Measurements from ENCODE around the gene RAB11FIP4. TPM values are rescaled to one million over a fixed set of nuclear protein-coding genes. Genes with fewer than 3 reads are reported as not detected.

The RAB11FIP4 gene
- total RNA-seq, 4 donors from 2014 or later: 9.9 to 23.6 (median 16.1) TPM

GRCh38 chr17:31475378-31476162, 84.1 kb downstream of the RAB11FIP4 start:
- intact Hi-C loops (cut with DNase I): no loop called here
- no peaks in the 10 kb centered on the region for H3K4me1 ChIP-seq
- H3K9me3 ChIP-seq: no peaks in the 10 kb centered on the region

GRCh38 chr17:31476525-31477416, 85.3 kb downstream of the RAB11FIP4 start:
- Histone ChIP-seq H3K9me3 (no peaks in the 10 kb centered on the region), H3K27ac (no peak overlapping the region), H3K4me3 (no peak overlapping the region), H3K27me3 (peaks cover 0 to 22% (median 0%) of the 10 kb centered on the region in 4 donors), H3K4me1 (no peaks in the 10 kb centered on the region), H3K36me3 (no peaks in the 10 kb centered on the region)
- intact Hi-C loops (cut with DNase I): no loop called here
- no peak for DNase-seq
- no peak for TF ChIP-seq CTCF (IDR thresholded peaks at IDR 0.05)
- no peak for TF ChIP-seq POLR2A (IDR thresholded peaks at IDR 0.05)
- 68 to 100% methylated on average over 1 to 3 of the region's 16 CpGs for WGBS, 2 donors

More at GRCh38 chr17:31475378-31476162, 84.1 kb downstream of the RAB11FIP4 start:
- whole genome bisulfite sequencing, 2 donors: 62 to 73% methylated on average over 16 of the region's 16 CpGs
- TF ChIP-seq CTCF (IDR thresholded peaks at IDR 0.05) (no peak), POLR2A (IDR thresholded peaks at IDR 0.05) (no peak)
- Histone ChIP-seq H3K36me3 (no peaks in the 10 kb centered on the region), H3K27me3 (peaks cover 0 to 18% (median 0%) of the 10 kb centered on the region in 4 donors), H3K4me3 (no peak overlapping the region), H3K27ac (no peak overlapping the region)
- no peak for DNase-seq

- Histone ChIP-seq H3K36me3 (no peaks in the 10 kb centered on the region), H3K27me3 (peaks cover 0 to 22% (median 0%) of the 10 kb centered on the region in 4 donors), H3K4me1 (no peaks in the 10 kb centered on the region), H3K4me3 (no peak overlapping the region), H3K27ac (no peak overlapping the region), H3K9me3 (no peaks in the 10 kb centered on the region)
- WGBS, 2 donors: 89 to 90% methylated on average over 10 to 13 of the region's 14 CpGs
- intact Hi-C loops (cut with DNase I): no loop called here
- no peak for TF ChIP-seq CTCF (IDR thresholded peaks at IDR 0.05)
- TF ChIP-seq POLR2A (IDR thresholded peaks at IDR 0.05): no peak
- DNase-seq: no peak
These were observed 86.1 kb downstream of the RAB11FIP4 start for GRCh38 chr17:31477417-31478055.

GRCh38 chr17:31479062-31479408, 87.6 kb downstream of the RAB11FIP4 start:
- intact Hi-C loops (cut with DNase I): no loop called here
- Histone ChIP-seq H3K27ac (no peak overlapping the region), H3K4me1 (no peaks in the 10 kb centered on the region), H3K9me3 (no peaks in the 10 kb centered on the region), H3K4me3 (no peak overlapping the region), H3K36me3 (no peaks in the 10 kb centered on the region), H3K27me3 (peaks cover 0 to 22% (median 0%) of the 10 kb centered on the region in 4 donors)
- no peak for DNase-seq
- TF ChIP-seq CTCF (IDR thresholded peaks at IDR 0.05): no peak
- TF ChIP-seq POLR2A (IDR thresholded peaks at IDR 0.05): no peak
- 100% methylated on average over 1 of the region's 1 CpG for WGBS, 2 donors
